ENCODE measurements around the gene TMEM37.

- TF ChIP-seq CTCF (conservative IDR thresholded peaks at IDR 0.05; ENCODE audit: low read depth, low read length) (no peak), EZH2 (IDR thresholded peaks at IDR 0.05; ENCODE audit: borderline replicate concordance, low read depth, low read length, poor library complexity, severe bottlenecking) (no peak)
These were observed 19.8 kb downstream of the TMEM37 start for GRCh38 chr2:119451336-119452050.
